SK-N-MC (cell line): Measurements from ENCODE around the gene THOP1.

ENCODE experiments used
- EZH2 ChIP-seq: fragments of 200-600 bp; sonication (generic); IDR thresholded peaks from one replicate; pipeline ENCODE4 v1.6.1; 2017; ENCODE audit warnings: antibody characterized with exemption
- POLR2AphosphoS5 ChIP-seq: IDR thresholded peaks from 2 replicates; pipeline ENCODE4 v1.6.1; 2012; ENCODE audit warnings: mild to moderate bottlenecking, low read depth, low read length, borderline replicate concordance

DNA sequence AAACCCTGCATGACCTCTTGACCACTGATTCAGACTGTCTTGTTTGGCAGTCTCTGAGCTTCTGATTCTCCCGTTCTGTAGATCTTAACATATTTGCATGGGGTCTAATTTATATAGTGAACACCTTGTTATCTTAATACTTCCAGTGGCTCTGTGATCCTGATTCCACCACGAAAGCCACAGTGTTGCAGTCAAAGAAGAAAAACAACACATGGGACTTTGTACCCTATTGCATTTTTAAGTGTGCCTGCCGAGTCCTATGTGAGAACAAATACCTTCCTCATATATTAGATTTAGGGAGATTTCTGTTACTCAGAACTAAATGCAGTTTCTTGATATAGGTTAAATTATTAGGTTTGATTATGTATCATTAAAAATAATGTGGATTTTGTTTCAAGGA, 69.5 kb downstream of the THOP1 start:
- TF ChIP-seq EZH2 (no peak), POLR2AphosphoS5 (no peak)
